GM12872 (cell line): ENCODE results near the gene SPTB.

ENCODE experiments used
- TF ChIP-seq, protein P1 (sequence below): IDR thresholded peaks from 3 replicates; pipeline ENCODE4 v1.5.1; 2011; ENCODE audit warnings: low read depth, mild to moderate bottlenecking, low read length, moderate library complexity; ENCODE audit not compliant: insufficient read depth

Gene SPTB

GRCh38 chr14:64733899-64734298 lies 145.8 kb downstream of the SPTB start:
- TF ChIP-seq, protein P1, sequence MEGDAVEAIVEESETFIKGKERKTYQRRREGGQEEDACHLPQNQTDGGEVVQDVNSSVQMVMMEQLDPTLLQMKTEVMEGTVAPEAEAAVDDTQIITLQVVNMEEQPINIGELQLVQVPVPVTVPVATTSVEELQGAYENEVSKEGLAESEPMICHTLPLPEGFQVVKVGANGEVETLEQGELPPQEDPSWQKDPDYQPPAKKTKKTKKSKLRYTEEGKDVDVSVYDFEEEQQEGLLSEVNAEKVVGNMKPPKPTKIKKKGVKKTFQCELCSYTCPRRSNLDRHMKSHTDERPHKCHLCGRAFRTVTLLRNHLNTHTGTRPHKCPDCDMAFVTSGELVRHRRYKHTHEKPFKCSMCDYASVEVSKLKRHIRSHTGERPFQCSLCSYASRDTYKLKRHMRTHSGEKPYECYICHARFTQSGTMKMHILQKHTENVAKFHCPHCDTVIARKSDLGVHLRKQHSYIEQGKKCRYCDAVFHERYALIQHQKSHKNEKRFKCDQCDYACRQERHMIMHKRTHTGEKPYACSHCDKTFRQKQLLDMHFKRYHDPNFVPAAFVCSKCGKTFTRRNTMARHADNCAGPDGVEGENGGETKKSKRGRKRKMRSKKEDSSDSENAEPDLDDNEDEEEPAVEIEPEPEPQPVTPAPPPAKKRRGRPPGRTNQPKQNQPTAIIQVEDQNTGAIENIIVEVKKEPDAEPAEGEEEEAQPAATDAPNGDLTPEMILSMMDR: no peak

DNA sequence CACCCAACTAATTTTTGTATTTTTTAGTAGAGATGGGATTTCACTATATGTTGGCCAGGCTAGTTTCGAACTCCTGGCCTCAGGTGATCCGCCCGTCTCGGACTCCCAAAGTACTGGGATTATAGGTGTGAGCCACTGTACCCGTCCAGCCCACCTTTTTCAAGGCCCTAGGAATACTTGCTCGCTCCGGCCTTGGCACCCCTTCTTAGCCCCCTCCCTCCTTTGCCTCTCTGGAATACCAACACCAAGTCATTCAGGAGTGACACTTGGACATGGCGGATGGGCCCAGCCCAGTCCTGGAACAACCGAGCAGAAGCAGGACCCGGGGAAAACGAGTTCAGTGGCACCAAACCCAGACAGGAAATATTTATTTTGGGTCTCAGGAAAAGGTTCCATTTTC lies 146.4 kb downstream of the SPTB start:
- TF ChIP-seq, protein P1: no peak

GRCh38 chr14:64732536-64733120 lies 147.1 kb downstream of the SPTB start:
- TF ChIP-seq, protein P1: no peak

GRCh38 chr14:64732066-64732465 lies 147.6 kb downstream of the SPTB start:
- TF ChIP-seq, protein P1: no peak

GRCh38 chr14:64731141-64731581 lies 148.5 kb downstream of the SPTB start:
- TF ChIP-seq, protein P1: no peak

GRCh38 chr14:64730681-64731080 lies 149.0 kb downstream of the SPTB start:
- TF ChIP-seq, protein P1: no peak

DNA sequence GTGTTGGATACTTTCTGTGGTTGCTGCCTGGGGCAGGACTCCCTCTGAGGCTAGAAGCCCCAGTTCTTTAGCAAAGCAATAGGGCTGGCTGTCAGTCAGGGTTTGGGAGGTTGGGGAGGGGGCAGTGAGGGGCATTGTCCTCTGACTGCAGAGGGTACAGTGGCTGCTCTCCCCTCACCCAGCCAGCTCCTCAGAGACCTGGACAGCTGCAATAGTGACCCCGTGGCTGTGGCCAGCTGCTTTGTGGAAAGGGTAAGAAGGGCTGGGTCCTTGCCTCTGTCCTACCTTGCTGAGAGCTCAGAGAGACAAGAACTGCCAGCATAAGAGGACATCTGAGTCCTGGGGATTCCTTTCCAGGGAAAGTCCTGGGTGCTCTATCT lies 149.7 kb downstream of the SPTB start:
- TF ChIP-seq, protein P1: no peak
